MCF 10A (cell line): ENCODE results near the gene SLC7A8. TPM values are rescaled to one million over a fixed set of nuclear protein-coding genes. Genes with fewer than 3 reads are reported as not detected.

Source experiments
- BruUV-seq: library from RNA; stranded (reverse); fragments of 400-500 nt; replicated peaks from 2 replicates; lab custom pipeline; 2021; lab: Mats Ljungman, UMichigan
- CTCF ChIA-PET: fragments of 300-600 bp; sonication (Branson Sonifier 250); formaldehyde crosslinking; extraction: SDS; loops from one replicate; lab custom pipeline; 2021; ENCODE audit warnings: antibody characterized with exemption, inconsistent platforms; lab: Yijun Ruan, JAX
- POLR2A ChIA-PET: fragments of 300-600, 350-650 bp; sonication (Branson Sonifier 250); formaldehyde crosslinking; extraction: SDS; loops from one replicate; lab custom pipeline; 2020; ENCODE audit warnings: antibody characterized with exemption, inconsistent platforms; lab: Yijun Ruan, JAX
- DNase-seq: peaks from one replicate; pipeline ENCODE4 v3.0.0-alpha.2; 2018; ENCODE audit not compliant: unreplicated experiment
- H3K27ac Mint-ChIP-seq: one replicate; pipeline ENCODE4 v1.8.0; 2022; ENCODE audit warnings: mild to moderate bottlenecking, low read depth, mixed read lengths; ENCODE audit not compliant: unreplicated experiment
- H3K27me3 Mint-ChIP-seq: one replicate; pipeline ENCODE4 v1.8.0; 2022; ENCODE audit warnings: mixed read lengths; ENCODE audit not compliant: insufficient read depth, unreplicated experiment
- H3K36me3 Mint-ChIP-seq: one replicate; pipeline ENCODE4 v1.8.0; 2022; ENCODE audit warnings: mild to moderate bottlenecking, moderate library complexity, mixed read lengths; ENCODE audit not compliant: insufficient read depth, unreplicated experiment
- H3K4me1 Mint-ChIP-seq: one replicate; pipeline ENCODE4 v1.8.0; 2022; ENCODE audit warnings: mixed read lengths; ENCODE audit not compliant: insufficient read depth, unreplicated experiment
- H3K4me3 Mint-ChIP-seq: one replicate; pipeline ENCODE4 v1.8.0; 2022; ENCODE audit warnings: mild to moderate bottlenecking, moderate library complexity, mixed read lengths; ENCODE audit not compliant: unreplicated experiment
- H3K9me3 Mint-ChIP-seq: one replicate; pipeline ENCODE4 v1.8.0; 2022; ENCODE audit warnings: mixed read lengths; ENCODE audit not compliant: unreplicated experiment
- intact Hi-C: fragments of 100-400 bp; cut with micrococcal nuclease; formaldehyde crosslinking; loops from 2 replicates; pipeline ENCODE4 v1.14.1; 2022
- total RNA-seq: library from RNA; stranded (reverse); gene quantifications from 2 replicates; pipeline ENCODE4 v1.2.3, GENCODE V29; 2022
- TF ChIP-seq, protein P1 (sequence below): fragments of 200-600 bp; IDR thresholded peaks from one replicate; pipeline ENCODE4 v1.8.0; 2022; ENCODE audit warnings: antibody characterized with exemption, mild to moderate bottlenecking; ENCODE audit not compliant: unreplicated experiment

The SLC7A8 gene
- total RNA-seq, 1 experiment from 2014 or later, result 2.4 TPM

DNA sequence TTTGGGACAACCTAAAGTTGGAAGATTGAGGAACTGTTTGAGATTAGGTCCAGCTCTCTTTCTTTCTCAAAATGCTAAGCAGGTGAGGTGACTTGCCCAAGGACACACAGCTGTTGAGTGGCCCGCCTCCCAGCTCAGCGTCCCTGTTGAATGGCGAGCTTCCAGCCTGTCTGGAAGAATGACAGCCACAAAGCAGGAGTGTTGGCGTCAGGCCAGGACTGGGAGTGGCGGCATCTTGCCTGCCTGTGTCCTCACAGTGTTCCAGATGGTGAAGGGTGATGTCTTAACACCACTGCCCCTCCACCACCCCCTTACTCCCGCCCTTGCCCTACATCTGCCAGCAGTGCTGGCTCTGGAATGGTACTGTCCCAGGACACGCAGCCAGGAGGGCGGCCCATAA is 60.0 kb downstream of the SLC7A8 start:
- BruUV-seq, result no TSS peak
- peak overlapping the region; percentile 13 for H3K27ac Mint-ChIP-seq
- H3K4me3 Mint-ChIP-seq, result no peak overlapping the region
- ChIA-PET POLR2A (interaction anchor here (0.6 to 3.4 kb wide), 11 partner anchors 8 to 183 kb away, joined by 3 to 30 read pairs (median 5); partner anchors contain the start of genes ACIN1, BCL2L2 and C14orf119), CTCF (interaction anchor here (0.6 to 20.7 kb wide), 9 partner anchors 13 to 680 kb away, joined by 3 to 766 read pairs (median 4); partner anchors contain the start of genes BCL2L2 and SLC7A8)
- intact Hi-C loops, result no loop called here
- no peaks in the 10 kb centered on the region for H3K9me3 Mint-ChIP-seq
- no peaks in the 10 kb centered on the region for H3K27me3 Mint-ChIP-seq
- peak; percentile 84 for DNase-seq
- no peaks in the 10 kb centered on the region for H3K36me3 Mint-ChIP-seq
- TF ChIP-seq, protein P1, sequence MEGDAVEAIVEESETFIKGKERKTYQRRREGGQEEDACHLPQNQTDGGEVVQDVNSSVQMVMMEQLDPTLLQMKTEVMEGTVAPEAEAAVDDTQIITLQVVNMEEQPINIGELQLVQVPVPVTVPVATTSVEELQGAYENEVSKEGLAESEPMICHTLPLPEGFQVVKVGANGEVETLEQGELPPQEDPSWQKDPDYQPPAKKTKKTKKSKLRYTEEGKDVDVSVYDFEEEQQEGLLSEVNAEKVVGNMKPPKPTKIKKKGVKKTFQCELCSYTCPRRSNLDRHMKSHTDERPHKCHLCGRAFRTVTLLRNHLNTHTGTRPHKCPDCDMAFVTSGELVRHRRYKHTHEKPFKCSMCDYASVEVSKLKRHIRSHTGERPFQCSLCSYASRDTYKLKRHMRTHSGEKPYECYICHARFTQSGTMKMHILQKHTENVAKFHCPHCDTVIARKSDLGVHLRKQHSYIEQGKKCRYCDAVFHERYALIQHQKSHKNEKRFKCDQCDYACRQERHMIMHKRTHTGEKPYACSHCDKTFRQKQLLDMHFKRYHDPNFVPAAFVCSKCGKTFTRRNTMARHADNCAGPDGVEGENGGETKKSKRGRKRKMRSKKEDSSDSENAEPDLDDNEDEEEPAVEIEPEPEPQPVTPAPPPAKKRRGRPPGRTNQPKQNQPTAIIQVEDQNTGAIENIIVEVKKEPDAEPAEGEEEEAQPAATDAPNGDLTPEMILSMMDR, result no peak
- peaks cover 21% of the 10 kb centered on the region for H3K4me1 Mint-ChIP-seq

DNA sequence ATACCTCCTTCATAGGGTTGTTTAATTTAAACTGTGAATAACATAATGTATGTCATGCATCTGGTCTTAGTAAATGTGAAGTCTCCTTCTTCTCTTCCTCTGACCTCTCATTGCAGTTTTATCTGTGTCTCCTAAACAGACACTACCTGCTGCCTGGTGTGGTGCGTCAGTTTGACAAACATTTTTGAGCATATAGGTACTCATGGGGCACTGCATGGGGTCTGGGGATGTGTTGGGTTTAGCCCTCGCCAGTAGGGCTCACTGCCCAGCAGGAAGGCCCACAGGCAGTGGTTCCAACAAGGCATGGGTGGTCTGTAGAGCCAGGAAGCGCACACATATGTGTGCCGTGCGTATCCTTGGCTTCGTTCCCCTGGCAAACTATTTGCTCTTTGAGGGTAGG is 61.4 kb downstream of the SLC7A8 start:
- Mint-ChIP-seq H3K4me1 (peaks cover 21% of the 10 kb centered on the region), H3K36me3 (no peaks in the 10 kb centered on the region), H3K4me3 (no peak overlapping the region), H3K27ac (no peak overlapping the region), H3K9me3 (no peaks in the 10 kb centered on the region), H3K27me3 (no peaks in the 10 kb centered on the region)
- intact Hi-C loops, result no loop called here
- ChIA-PET CTCF (interaction anchor here (0.6 to 20.7 kb wide), 31 partner anchors 8 to 200 kb away, joined by 3 to 766 read pairs (median 6); partner anchors contain the start of gene SLC7A8), POLR2A (interaction anchor here (0.7 to 4.9 kb wide), 5 partner anchors 23 to 65 kb away, joined by 4 to 78 read pairs (median 5); partner anchors contain the start of genes ACIN1, C14orf119 and SLC7A8)
- TF ChIP-seq, protein P1, result no peak
- DNase-seq, result no peak
- no TSS peak for BruUV-seq

DNA sequence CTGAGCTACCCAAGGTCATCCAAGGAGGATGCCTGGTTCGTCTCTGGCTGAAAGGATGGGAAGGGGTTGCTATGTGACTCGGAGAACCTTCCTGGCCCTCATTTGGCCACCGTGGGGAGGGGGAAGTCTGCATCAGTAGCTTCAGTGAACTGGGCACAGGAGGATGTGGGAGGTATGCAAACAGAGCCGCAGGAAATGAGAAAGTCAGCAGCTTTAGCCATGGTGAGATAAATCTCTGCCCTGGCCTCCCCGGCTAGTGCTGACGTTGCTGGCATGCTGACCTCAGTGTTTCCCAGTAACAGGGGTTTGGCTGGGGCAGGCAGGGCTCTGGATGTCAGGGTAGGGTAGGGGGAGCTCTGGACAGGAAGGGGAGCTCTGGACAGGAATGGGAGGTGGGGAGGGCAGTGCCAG is 62.1 kb downstream of the SLC7A8 start:
- Mint-ChIP-seq H3K9me3 (no peaks in the 10 kb centered on the region), H3K27ac (no peak overlapping the region), H3K4me1 (peaks cover 21% of the 10 kb centered on the region), H3K4me3 (no peak overlapping the region), H3K36me3 (no peaks in the 10 kb centered on the region), H3K27me3 (no peaks in the 10 kb centered on the region)
- POLR2A ChIA-PET, result interaction anchor here (0.7 to 4.9 kb wide), 15 partner anchors 10 to 181 kb away, joined by 3 to 78 read pairs (median 5); partner anchors contain the start of genes ACIN1, C14orf119, HOMEZ and SLC7A8
- intact Hi-C loops, result loop anchor here (2.0 kb wide), 1 partner anchor 33 kb away; no protein-coding TSS in a partner anchor
- BruUV-seq, result no TSS peak
- DNase-seq, result no peak
- CTCF ChIA-PET, result interaction anchor here (0.6 to 20.7 kb wide), 46 partner anchors 9 to 700 kb away, joined by 3 to 766 read pairs (median 6); partner anchors contain the start of genes ACIN1, C14orf119, PPP1R3E and SLC7A8
- TF ChIP-seq, protein P1, result no peak

DNA sequence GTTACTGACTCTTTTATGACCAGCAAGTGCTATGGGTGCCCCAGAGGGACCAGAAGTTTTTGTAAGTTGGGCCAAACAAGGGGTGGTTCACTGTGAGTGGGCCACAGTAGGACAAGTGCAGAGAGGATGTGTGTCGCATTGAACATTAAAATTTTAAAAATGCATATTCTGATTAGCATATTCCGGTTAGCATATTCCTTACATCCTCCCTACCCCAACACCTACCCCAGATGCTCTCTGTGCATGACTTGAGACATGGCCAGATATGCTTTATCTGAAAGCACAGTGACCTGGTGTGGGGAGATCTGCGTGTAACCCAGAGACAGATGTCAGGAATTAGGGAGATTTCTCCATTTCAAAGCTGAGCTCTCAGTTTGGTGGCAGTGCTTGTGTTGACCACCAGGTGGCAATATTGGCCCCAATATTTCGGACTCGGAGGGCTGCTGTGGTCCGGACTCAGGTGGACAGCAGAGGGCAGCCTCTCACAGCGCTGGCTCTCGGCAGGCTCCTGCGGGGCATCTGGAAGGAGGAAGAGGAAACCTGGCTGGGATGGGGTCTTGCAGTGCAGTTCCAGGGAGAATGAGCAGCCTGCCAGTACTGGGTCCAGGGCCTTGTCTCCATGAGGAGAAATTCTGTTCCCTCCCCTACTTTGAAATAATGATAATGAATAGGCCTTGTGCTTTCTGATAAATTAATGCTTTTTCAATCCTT is 62.8 kb downstream of the SLC7A8 start:
- Mint-ChIP-seq H3K36me3 (no peaks in the 10 kb centered on the region), H3K27ac (no peak overlapping the region), H3K4me3 (no peak overlapping the region), H3K4me1 (peaks cover 21% of the 10 kb centered on the region), H3K9me3 (no peaks in the 10 kb centered on the region), H3K27me3 (no peaks in the 10 kb centered on the region)
- POLR2A ChIA-PET, result interaction anchor here (0.7 to 4.9 kb wide), 15 partner anchors 10 to 181 kb away, joined by 3 to 78 read pairs (median 4); partner anchors contain the start of genes ACIN1, C14orf119, HOMEZ and RNF212B
- CTCF ChIA-PET, result interaction anchor here (0.6 to 20.7 kb wide), 55 partner anchors 8 to 1895 kb away, joined by 3 to 766 read pairs (median 6); partner anchors contain the start of genes ACIN1, C14orf119, PPP1R3E and SLC7A8
- intact Hi-C loops, result loop anchor here (1.0 to 2.0 kb wide), 3 partner anchors 34 to 179 kb away; no protein-coding TSS in a partner anchor
- TF ChIP-seq, protein P1, result peak; percentile 100
- DNase-seq, result peak; percentile 83
- no TSS peak for BruUV-seq
